Ishikawa (cell line): ENCODE measurements around the gene MRTFB.

Experiments
- EP300 ChIP-seq: IDR thresholded peaks from 2 replicates; pipeline ENCODE4 v1.6.1; 2012; ENCODE audit warnings: borderline replicate concordance
- FOXM1 ChIP-seq: IDR thresholded peaks from 2 replicates; pipeline ENCODE4 v1.6.1; 2012; ENCODE audit warnings: low read depth, borderline replicate concordance
- RAD21 ChIP-seq: IDR thresholded peaks from 2 replicates; pipeline ENCODE4 v1.6.1; 2012; ENCODE audit warnings: low read depth
- TCF12 ChIP-seq: IDR thresholded peaks from 2 replicates; pipeline ENCODE4 v1.6.1; 2012; ENCODE audit warnings: low read depth
- TF ChIP-seq, protein P1 (sequence below): IDR thresholded peaks from 2 replicates; pipeline ENCODE4 v1.6.1; 2012; ENCODE audit warnings: low read depth, mild to moderate bottlenecking
- TF ChIP-seq, protein P2 (sequence below): IDR thresholded peaks from 2 replicates; pipeline ENCODE4 v1.6.1; 2012

DNA sequence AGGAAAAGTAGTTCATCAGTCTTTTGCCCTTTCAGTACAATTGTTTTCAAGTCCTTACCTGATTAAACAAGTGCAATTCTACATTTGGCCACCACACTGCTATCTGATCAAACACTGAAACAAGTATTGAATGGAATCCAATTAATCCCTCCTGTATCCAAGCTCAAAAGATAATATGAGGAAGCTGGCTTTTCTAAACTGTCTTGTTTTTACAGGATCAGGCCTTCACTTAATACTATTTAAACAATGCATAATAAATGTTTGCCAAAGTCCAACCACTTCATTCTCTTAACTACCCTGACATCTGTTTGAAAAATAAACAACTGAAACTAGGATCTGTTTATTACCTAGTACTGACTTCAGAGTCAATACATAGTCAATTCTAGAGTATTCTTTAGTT, 131.6 kb downstream of the MRTFB start:
- TF ChIP-seq RAD21 = no peak
- TF ChIP-seq FOXM1 = no peak
- TF ChIP-seq, protein P1, sequence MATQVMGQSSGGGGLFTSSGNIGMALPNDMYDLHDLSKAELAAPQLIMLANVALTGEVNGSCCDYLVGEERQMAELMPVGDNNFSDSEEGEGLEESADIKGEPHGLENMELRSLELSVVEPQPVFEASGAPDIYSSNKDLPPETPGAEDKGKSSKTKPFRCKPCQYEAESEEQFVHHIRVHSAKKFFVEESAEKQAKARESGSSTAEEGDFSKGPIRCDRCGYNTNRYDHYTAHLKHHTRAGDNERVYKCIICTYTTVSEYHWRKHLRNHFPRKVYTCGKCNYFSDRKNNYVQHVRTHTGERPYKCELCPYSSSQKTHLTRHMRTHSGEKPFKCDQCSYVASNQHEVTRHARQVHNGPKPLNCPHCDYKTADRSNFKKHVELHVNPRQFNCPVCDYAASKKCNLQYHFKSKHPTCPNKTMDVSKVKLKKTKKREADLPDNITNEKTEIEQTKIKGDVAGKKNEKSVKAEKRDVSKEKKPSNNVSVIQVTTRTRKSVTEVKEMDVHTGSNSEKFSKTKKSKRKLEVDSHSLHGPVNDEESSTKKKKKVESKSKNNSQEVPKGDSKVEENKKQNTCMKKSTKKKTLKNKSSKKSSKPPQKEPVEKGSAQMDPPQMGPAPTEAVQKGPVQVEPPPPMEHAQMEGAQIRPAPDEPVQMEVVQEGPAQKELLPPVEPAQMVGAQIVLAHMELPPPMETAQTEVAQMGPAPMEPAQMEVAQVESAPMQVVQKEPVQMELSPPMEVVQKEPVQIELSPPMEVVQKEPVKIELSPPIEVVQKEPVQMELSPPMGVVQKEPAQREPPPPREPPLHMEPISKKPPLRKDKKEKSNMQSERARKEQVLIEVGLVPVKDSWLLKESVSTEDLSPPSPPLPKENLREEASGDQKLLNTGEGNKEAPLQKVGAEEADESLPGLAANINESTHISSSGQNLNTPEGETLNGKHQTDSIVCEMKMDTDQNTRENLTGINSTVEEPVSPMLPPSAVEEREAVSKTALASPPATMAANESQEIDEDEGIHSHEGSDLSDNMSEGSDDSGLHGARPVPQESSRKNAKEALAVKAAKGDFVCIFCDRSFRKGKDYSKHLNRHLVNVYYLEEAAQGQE = no peak
- TF ChIP-seq TCF12 = no peak
- TF ChIP-seq, protein P2, sequence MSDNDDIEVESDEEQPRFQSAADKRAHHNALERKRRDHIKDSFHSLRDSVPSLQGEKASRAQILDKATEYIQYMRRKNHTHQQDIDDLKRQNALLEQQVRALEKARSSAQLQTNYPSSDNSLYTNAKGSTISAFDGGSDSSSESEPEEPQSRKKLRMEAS = no peak
- no peak for TF ChIP-seq EP300
